IPS DF 19.7 (cell line): ENCODE measurements around the gene DCDC2.
"Not testable (repeated sequence)": the region's sequence is repeated elsewhere in the genome, so short reads cannot be mapped to it uniquely, and the experiment has no call there.

Experiments used
- DNase-seq: peaks from one replicate; pipeline ENCODE4 v3.0.0-alpha.2; 2013; ENCODE audit warnings: low read depth, low spot score

Gene DCDC2

DNA sequence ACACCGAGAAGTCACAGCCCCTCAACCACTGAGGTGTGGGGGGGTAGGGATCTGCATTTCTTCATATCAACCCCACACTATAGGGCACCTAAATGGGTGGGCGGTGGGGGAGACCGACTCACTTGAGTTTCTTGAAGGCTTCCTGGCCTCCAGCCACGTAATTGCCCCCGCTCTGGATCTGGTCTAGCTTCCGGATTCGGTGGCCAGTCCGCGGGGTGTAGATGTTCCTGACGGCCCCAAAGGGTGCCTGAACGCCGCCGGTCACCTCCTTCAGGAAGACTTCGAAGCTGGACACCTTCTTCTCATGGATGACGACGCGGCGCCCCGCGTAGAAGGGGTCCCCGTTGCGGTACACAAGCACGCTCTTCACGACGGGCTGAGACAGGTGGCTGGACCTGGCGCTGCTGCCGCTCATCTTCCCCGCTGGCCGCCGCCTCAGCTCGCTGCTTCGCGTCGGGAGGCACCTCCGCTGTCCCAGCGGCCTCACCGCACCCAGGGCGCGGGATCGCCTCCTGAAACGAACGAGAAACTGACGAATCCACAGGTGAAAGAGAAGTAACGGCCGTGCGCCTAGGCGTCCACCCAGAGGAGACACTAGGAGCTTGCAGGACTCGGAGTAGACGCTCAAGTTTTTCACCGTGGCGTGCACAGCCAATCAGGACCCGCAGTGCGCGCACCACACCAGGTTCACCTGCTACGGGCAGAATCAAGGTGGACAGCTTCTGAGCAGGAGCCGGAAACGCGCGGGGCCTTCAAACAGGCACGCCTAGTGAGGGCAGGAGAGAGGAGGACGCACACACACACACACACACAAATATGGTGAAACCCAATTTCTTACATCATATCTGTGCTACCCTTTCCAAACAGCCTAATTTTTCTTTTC is at the start of gene DCDC2:
TSS of gene DCDC2 (minus strand) at position 724 of the 883 bp plus-strand sequence. CDS start at position 415, 309 bp downstream.
- DNase-seq, result no peak

GRCh38 chr6:24405262-24405661 is 47.4 kb upstream of the DCDC2 start:
- no peak for DNase-seq

DNA sequence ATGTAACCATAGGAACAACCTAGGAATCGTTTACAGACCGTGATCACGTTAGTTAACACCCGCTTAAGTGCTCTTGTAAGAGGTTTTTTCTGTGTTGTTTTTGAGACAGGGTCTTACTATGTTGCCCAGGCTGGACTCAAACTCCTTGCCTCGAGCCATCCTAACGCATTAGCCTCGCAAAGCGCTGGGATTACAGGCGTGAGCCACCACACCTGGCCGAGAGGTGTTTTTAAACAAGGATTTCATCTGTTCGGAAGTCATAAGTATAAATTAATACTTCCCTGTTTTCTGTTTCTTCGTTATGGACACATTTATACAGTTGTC is 45.6 kb upstream of the DCDC2 start:
- no peak for DNase-seq

DNA sequence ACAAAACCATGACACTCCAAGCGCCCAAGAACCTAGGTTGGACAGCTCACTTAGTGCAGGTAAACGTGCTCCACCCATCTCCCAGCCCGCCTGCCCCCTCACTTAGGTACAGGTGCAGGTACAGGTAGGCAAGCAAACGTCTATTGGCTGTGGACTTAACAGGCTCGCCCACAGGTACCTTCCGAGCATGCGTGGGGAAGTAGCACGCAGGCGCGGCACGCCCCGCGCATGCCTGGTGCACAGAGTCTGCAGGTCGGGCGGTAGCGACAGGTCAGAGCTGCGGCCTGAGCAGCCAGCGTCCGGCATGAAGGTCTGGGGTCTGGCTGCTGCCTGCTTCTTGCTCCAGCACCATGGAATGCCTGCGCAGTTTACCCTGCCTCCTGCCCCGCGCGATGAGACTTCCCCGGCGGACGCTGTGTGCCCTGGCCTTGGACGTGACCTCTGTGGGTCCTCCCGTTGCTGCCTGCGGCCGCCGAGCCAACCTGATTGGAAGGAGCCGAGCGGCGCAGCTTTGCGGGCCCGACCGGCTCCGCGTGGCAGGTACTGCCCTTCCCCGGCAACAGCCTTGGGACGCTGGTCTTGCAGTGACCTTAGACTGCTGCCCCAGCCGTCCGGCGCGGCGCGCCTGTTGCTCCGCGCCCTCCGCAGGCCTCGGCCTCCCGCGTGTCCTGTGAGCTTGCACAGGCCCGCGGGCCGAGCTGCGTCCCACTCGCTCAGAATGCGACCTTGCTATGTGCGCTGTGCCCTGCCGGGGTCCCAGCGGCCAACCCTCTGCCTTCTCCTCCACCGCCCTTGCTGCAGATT is 45.0 kb upstream of the DCDC2 start, which contains the start of gene MRS2:
TSS of gene MRS2 (plus strand) at position 240 of the 804 bp plus-strand sequence. CDS start at position 351, 111 bp downstream.
- DNase-seq, result peak; percentile 84

DNA sequence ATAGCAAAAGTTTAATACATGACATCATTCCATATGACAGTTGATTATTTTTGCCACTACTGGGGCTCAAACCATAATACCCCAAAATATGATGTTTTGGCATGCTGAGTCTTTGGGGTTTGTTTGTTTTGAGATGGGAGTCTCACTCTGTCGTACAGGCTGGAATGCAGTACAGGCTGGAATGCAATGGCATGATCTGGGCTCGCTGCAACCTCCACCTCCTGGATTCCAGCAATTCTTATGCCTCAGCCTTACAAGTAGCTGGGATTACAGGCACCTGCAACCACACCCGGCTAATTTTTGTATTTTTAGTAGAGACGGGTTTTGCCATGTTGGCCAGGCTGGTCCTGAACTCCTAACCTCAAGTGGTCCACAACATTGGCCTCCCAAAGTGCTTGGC is 43.6 kb upstream of the DCDC2 start:
- peak; percentile 25 for DNase-seq

DNA sequence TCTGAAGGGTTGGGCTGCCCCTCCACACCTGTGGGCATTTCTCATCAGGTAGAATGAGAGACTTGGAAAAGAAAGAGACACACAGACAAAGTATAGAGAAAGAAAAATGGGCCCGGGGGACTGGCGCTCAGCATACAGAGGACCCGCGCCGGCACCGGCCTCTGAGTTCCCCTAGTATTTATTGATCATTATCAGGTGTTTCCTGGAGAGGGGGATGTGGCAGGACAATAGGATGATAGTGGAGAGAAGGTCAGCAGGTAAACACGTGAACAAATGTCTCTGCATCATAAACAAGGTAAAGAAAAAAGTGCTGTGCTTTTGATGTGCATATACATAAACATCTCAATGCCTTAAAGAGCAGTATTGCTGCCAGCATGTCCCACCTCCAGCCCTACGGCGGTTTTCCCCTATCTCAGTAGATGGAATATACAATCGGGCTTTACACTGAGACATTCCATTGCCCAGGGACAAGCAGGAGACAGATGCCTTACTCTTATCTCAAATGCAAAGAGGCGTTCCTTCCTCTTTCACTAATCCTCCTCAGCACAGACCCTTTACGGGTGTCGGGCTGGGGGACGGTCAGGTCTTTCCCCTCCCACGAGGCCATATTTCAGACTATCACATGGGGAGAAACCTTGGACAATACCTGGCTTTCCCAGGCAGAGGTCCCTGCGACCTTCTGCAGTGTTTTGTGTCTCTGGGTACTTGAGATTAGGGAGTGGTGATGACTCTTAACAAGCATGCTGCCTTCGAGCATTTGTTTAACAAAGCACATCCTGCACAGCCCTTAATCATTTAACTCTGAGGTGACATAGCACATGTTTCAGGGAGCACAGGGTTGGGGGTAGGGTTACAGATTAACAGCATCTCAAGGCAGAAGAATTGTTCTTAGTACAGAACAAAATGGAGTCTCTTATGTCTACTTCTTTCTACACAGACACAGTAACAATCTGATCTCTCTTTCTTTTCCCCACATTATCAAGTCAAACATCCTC is 42.5 kb upstream of the DCDC2 start:
- DNase-seq, result peak; percentile 38

- DNase-seq, result no peak
Measured at GRCh38 chr6:24397631-24398030, 39.8 kb upstream of the DCDC2 start.

GRCh38 chr6:24396824-24397223 is 39.0 kb upstream of the DCDC2 start:
- DNase-seq, result no peak

GRCh38 chr6:24394780-24395437 is 37.0 kb upstream of the DCDC2 start:
- no peak for DNase-seq

- DNase-seq, result no peak
Measured at GRCh38 chr6:24394061-24394779, 36.4 kb upstream of the DCDC2 start.

DNA sequence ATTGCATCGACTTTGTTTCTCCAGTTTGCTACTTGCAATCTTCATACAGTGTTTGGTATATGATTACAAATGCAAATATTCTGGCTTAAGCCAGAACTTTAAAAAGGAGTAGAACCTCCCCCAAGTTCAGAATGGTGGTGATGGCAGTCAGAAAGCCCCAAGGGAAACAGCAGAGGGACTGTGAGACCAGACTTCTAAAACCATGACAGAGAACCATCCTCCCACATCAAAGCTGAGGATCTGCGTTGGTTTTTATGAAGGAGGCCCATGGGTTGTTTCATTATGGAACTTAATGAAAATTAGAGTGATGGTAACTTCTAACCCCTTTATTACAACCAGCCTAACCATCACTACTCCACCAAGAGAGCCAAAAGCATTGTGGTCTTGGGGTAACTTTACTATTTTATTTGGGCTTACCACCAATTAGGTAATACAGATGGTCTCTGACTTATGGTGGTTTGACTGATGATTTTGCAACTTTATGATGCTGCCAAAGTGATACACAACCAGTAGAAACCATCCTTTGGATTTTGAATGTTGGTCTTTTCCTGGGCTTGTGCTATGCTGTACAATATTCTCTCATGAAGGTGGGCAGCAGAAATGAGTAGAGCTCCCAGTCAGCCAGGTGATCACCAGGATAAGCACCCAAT is 34.0 kb upstream of the DCDC2 start:
- no peak for DNase-seq

DNA sequence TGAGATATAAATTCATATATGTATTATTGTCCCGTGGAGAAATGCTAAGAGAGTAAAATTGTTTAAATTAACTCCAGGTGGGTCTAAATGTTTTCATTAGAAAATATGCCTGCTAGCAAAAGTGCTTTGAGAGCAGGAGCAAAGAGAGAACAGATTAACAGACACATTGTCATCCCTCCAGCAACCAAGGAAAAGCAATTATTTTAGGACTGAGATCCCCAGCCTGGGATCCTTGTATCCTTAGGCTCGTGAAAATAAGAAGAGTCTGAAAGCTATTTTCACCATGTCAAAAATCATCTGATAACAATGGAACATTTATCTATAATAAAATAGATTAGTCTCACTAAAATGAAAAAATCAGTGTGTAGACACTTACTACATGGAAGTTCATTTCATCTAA is 33.3 kb upstream of the DCDC2 start:
- no peak for DNase-seq

GRCh38 chr6:24387818-24388217 is 30.0 kb upstream of the DCDC2 start:
- DNase-seq, result no peak

- no peak for DNase-seq
Measured at GRCh38 chr6:24385536-24386269, 27.8 kb upstream of the DCDC2 start.

- not testable (repeated sequence) for DNase-seq
Measured at GRCh38 chr6:24384369-24385130, 26.7 kb upstream of the DCDC2 start.

DNA sequence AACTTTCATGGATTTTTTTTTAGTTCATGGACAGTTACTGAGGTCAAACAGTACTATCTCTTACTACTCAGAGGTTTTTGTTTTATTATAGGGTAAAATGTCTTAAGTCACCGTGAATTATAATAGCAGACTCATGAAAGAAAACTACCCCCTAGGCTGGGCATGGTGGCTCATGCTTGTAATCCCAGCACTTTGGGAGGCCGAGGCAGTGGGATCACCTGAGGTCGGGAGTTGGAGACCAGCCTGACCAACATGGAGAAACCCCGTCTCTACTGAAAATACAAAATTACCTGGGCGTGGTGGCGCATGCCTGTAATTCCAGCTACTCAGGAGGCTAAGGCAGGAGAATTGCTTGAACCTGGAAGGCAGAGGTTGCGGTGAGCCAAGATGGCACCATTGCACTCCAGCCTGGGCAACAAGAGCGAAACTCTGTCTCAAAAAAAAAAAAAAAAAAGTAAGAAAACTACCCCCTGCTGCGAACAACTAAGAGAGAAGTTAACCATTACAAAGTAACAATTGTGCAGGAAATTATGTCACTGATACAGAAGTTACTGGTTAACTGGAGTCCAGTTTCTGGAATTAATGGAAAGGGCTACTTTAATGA is 25.1 kb upstream of the DCDC2 start:
- not testable (repeated sequence) for DNase-seq

DNA sequence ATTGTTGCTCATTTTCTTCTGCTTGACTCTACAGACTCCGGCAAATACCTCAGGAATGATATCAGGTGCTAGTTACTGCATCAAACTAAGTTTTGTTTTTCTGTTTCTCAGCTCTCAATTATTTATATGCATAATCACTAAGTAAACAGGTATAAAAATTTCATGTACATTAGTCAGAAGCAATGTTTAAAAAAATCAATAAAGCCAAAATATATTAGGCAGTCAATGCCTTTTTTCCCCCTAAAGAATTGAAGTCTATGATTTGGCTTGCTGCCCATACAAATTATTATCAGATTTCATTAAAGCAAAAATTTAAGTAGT is 24.3 kb upstream of the DCDC2 start:
- no peak for DNase-seq
